NCI-H187 (cell line): Measurements from ENCODE around the gene HMHB1.
"Not testable (repeated sequence)": the region's sequence is repeated elsewhere in the genome, so short reads cannot be mapped to it uniquely, and the experiment has no call there.

ENCODE experiments used
- DNase-seq, 2 experiments: peaks; one replicate each; lab custom pipeline; 2025; lab: John Stamatoyannopoulos, UW

HMHB1 gene

DNA sequence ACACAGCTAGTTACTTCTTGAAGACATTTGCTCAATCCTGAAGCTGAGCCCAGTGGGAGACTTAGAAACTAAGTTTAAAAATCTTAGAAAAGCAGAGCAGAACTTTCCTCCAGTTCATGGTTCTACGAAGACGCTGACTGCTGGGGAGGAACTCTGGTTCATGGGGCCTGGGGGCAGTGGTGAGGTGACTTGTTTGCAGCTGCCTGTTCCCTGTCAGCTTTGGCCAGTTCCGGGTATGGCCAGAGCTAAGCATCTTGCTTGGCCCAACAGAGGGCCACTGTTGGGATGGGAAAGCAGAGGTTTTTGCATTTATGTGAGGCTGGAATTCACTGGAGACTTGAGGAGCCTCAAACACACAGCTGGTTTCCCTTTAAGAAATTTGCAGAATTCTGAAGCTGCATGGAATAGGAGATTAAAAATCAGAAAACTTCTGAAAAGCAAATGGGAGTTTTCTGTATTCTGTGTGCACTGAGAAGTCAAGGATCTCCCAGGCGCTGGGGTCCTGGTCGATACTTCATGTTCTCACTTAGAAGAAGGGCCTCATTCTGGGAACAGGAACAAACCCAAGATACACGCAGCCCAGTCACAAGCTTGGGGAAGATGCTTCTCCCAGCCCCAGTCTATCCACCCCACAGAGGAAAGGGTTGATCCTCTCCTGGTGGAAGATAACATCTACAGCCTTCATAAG is 10.6 kb upstream of the HMHB1 start:
- no peak for DNase-seq

DNA sequence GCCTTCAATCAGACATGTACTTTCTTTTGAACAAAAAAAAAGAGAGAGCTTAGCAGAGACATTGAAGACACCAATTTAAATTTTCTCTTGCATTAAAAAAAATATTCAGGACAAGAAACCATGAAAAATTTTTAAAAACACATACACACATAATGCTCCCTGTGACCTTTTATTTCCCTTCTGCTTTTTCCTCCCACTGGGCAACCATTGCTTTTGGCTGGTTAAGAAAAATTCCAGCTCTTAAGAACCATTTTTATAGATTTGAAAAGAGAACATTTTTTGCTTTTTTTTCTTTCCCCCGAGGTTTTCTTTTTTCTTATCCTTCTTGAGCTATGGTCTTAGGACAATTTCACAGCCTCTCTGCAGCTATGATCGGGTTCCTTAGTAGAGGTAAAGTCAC is 6.1 kb upstream of the HMHB1 start:
- DNase-seq, result no peak

DNA sequence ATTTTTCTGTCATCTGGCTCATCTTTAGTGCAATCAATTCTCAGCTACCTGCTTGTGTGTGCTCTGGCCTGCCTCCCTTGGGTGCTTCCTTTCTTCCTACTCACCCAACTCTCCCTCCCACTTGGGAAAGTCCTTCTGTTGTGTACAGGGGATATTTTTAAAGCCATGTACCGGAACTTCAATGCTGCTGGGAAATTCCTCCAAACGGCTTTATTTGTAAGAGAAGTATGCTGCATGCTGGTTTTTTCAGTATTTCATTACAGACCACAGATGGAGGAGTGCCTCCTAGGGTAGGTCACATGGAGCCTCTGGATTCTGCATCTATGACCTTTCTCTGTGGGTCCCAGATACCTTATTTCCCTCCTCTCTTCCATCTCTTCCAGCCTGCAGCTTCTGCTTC is 5.4 kb upstream of the HMHB1 start:
- no peak for DNase-seq

DNA sequence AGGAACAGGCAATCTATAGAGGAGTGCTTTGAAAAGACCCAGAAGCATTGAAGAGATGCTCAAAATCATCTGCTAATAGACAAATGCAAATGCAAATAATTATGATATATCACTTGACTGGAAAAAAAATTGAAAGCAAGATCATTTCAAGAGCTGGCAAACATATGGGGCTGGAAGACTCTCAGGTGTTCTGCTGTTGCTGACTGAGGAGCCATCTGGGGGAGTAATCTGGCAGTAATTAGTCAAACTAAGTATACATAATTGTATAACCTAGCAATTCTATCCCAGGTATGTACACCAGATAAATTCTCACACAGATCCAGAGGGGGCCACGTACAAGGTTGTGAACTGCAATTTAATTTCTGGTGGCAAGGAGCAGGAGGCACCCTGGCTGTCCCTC is 4.6 kb upstream of the HMHB1 start:
- DNase-seq, result no peak

DNA sequence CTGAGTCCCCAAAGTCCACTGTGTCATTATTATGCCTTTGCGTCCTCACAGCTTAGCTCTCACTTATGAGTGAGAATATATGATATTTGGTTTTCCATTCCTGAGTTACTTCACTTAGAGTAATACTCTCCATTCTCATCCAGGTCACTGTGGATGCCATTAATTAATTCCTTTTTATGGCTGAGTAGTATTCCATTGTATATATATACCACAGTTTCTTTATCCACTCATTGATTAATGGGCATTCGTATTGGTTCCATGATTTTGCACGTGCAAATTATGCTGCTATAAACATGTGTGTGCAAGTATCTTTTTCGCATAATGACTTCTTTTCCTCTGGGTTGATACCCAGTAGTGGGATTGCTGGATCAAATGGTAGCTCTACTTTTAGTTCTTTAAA is 4.4 kb downstream of the HMHB1 start:
- DNase-seq, result not testable (repeated sequence)

DNA sequence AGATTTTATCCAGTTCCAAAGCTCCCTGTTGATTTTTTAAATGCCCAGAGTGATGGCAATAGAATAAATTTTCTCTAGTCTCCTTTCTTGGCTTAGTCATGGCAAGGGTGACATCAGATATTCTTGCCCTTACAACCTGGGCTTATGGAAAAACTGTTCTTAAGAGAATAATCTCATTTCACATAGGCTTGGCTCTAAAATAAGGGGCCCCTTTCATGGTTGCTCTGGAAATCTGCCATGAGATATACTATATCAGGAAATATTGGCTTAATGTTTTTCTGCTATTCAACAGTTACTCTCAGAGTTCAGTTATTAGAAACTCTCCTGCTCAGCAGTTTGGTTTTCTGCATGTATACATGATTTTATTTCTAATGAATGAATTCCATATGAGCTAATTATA is 7.8 kb downstream of the HMHB1 start:
- DNase-seq, result no peak

DNA sequence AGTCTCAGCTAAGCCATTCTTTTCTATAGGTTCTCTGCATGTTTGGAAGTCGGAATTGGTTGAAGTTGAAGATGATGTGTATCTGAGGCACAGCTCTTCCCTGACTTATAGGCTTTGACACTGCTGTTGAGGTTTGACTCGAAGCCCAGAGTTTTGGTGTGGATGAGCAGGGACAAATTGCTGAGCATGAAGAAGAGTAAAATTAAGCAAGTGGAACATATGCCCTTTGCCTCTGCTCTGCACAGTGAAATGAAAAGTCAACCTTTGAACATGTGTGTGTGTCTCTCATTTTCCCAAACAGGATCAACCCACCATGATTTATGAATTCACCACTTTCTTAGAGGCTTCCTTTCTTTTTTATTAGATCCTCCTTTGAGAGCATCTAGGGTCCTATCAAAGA is 8.5 kb downstream of the HMHB1 start:
- DNase-seq, result no peak

DNA sequence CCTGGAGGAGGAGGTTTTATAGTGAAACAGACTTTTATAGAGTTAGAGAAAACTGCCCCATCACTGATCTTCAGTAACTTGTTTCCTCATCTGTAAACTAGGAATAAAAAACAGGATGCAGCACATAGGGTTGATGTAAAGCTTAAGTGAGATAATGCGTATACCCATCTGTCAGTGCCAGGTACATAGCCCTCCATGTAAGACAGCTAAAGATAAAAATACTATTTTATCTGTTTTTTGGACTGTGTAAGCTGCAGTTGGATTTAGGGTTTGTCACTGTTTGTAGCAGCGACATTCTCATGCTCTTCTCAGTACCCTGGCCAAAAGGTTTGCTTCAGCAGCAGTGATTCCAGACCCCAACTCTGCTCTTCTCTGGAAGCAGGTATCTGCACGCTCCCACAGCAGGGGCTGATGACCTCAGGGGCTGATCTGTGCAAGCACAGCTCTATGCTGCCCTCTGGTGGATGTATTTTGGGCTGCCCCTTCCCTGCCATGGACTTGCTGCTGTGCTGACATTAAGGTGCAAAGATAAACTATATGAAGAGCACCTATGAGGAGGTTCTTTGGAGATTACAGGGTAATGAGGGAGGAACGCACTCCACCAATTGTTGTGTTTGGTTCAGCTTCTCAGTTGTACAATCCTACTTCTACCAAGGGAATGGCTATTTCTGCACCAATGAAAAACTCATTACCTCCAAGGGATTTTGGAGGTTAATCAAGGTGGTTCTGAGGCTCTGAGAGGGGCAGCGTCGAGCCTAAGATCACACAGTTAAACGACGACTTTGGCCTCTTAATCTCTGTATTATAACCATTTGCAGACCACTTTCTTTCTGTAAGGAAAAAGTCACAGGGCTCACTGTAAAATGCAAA is 13.1 kb downstream of the HMHB1 start:
- DNase-seq, result peak; percentile 60 to 70

DNA sequence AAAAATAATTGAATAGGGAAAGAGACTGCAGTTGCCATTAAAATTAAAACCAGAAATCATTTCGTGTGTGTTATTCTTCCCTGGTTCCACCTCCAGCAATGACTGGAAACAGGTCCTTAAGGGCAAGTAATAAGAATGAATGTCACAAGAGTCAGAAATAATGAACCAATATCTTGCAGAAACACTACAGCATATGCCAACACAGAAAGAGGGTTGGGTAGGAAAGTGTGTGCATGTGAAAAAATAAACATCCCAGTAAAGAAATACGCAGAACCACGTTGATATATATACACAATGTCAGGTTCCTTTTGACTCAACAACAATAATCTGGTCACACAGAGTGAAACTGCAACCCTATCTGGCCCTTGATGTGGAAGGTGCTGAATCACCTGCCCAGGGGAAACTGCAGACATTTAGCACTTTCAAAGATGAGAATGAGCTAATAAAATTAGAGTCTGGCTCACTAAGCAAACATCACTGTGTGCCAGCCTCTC is 15.0 kb downstream of the HMHB1 start:
- DNase-seq, result no peak

DNA sequence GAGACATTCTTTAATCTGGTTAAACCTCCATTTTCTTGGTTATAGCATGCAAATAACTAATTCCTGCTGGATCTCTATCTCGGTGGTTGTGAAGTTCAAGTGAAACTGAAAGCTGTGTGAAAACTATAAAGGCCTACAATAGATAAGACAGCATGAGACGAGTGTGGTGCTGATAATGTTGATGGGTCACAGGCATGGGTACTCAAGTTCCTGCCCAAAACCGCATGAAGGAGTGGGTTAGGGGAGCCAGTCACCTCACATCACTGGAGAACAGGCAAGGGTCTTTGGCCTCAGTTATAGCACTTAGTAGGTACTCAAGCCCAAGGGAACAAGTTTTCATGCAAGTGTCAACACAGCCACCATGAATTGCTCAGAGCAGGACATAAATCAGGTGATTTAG is 16.7 kb downstream of the HMHB1 start:
- DNase-seq, result no peak

DNA sequence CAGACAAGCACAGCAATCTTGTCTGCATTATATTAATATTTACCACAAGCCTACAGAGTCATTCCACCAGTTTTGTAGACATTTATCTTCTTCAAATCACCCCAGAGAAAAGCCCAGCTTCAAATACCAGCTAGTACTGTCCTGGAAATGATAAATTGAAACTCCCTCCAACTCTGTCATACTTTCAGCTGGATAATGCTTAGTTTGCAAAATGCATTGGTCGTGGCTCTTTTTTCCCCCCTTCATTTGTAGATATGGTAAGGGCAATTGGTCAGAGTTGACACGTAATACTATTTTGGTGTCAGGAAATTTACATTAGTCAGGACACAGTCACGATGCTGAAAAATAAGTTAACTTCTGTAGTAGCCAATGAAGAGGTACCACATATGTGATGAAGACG is 21.2 kb downstream of the HMHB1 start:
- DNase-seq, result no peak

DNA sequence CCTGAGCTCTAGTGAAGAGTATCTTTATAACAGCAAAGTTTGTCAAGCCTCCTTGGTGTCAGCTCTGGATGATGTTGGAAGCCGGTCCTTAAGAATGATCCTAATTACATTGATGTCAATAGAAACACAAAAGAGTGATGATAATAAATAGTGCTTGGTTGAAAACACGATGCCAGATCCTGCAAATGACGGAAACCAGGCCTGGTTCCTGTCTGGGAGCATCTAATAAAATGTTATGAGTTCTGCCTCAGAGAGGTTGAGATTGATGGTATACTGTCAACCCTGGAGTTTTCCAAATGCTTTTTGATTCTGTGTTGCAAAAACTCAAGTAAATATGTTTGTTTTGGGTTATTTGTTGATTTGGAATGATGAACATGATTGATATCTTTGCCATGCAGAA is 23.3 kb downstream of the HMHB1 start:
- no peak for DNase-seq

DNA sequence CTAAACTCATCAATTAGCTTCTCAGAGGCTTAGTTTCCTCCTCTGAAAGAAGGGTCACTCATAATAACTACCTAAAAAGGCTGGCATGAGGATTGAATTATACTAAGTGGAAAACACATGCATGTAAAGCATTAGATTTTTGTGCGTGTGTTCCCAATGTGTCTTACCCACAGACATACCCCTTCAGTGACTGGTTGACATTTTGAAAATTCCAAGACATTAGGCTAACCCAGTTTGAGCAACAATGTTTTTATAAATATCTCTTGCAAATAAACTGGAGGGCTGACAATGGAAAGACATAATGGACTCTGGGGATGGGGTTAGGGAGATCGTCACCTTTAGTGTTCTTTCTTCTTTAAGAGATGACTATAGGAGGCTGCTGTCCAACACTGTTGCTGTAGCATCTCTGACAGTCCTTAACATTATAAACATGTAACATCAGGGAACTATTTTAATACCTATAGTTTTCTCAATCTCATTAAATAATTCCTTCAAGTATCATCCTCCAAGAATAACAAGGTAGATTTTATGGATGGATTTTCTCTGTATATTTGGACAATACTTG is 24.3 kb downstream of the HMHB1 start:
- DNase-seq, result no peak

DNA sequence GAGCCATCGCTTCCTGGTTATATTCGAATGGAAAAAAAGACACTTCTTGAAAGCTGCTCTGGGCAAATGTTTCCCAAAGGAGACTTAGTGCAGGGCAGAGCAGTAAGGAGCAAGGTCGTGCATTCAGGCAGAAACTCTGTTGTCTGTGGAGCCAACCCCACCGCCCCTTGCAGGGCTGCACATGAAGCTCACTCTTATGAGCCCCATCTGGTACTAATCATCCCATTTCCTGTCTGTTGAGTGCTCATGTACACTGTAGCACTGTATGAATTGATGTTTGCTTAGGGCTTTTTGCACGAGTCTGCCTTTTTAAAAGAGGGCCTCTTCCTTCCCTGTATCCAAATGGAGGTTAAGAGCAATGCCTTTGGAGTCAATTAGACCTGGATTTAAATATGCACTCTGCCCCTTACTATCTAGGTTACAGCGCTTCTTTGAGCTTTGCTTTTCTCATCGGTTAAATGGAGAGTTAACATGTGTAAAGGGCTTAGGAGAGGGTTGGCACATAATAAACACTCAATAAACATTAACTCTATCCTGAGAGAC is 25.4 kb downstream of the HMHB1 start:
- no peak for DNase-seq

DNA sequence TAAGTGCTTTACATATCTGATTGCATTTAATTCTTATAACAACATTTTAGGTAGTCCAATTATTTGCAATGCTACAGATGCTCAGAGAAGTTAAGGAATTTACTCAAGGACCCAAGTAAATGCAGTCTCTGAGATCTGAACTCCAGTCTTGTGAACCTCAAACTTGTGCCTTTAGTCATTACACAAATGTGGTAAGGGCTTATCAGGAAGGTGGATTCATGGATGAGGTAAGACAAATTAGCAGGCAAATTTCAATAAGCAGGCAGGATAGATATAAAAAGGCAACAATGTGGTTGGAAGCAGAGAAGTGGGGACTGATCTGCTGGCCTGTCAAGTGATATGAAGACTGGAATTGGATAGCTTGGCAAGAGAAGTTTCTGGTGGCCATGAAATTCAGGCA is 29.5 kb downstream of the HMHB1 start:
- no peak for DNase-seq

DNA sequence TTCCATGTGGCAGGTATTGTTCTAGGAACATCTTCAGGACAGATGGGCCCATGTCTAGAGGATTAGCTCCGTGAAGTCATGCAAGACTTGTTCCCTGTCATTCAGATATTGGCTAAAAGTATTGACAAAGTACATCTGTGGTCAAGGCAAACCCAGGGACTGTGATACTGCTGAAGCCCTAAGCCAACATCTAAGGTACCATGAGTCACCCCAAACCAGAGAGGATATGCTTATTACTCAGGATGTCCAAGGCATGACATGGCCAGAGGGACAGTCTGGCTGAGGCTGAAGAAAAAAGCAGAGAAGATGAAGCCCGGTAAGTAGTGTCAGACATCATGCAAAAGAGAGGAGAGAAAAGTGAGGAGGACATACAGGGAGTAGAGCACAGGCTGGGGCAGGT is 31.0 kb downstream of the HMHB1 start:
- no peak for DNase-seq

DNA sequence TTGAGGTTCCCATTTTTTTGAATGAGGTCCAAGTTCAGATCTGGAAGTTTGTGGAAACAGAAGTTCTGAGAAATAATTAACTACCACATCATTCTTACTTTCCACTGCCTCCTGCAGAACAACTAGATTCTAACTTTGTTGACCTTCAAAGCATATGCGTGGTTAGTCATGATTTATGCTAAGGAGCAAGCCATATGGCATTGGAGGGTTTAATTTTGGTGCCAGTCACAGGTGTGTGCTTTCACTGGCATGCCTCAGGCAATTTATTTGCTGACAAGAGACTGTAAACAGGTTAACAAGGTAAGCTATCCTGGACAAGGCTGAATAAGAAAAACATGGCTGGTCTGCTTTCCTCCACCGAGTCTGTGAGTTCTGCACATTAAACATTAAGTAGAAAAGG is 31.5 kb downstream of the HMHB1 start:
- no peak for DNase-seq

DNA sequence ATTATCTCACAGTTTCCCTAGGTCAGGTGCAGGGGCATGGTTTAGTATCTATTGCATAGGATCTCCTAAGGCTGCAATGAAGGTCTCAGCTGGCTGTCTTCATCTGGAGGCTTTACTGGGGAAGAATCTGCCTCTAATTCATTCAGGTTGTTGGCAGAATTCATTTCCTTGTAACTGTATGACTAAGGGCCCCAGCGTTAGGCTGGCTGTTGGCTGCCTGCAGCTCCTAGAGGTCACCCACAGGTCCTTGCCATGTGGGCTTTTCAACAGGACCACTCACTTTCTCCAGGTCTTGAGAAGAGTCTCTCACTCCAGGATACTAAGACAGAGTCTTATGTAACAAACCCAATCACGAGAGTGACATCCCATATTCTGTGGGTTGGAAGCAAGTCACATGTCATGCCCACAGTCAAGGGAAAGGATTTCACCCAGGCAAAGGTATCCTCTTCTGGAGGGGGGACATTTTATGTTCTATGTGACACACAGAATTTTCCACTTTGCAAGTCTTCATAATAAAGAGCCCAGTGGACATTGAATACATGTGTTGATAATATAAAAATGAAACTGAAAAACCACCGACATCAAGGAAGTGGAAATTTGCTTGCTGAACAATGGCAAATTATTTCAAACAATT is 38.2 kb downstream of the HMHB1 start:
- DNase-seq, result no peak

DNA sequence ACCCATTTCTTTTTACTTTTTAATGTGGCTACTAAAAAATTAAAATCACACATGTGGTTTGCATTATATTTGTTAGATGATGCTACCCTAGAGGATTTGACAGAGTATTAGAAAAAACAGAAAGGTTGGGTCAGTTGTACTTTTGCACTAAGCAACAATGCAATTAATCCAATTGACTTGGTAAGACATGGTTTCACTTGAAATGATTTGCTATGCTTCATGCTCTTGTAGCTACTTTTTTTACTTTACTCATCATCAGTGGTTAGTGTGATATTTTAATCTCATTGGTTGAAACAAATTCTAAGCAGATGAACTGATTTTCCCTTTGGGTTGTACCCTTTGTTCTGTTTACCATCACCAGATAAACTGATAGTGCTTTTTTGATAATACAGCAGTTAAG is 39.4 kb downstream of the HMHB1 start:
- DNase-seq, result no peak

DNA sequence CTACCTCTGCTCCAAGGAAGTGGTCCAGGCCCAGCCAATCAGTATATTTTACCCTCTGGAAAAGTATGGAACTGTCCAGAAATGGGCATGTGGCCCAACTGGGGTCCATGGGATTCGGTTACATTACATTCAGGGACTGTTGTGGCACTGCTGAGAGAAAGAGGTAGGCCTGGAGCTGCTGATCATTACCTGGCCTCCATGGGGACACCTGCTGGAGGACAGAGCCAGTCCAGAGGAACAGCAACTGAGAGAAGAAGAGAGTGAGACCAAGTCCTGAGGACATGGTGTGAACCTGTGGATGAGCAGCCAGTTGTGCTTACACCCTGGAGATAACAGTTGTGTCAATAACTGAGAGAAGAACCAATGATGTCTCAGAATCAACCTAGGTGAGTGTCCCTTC is 48.2 kb downstream of the HMHB1 start:
- DNase-seq, result no peak

DNA sequence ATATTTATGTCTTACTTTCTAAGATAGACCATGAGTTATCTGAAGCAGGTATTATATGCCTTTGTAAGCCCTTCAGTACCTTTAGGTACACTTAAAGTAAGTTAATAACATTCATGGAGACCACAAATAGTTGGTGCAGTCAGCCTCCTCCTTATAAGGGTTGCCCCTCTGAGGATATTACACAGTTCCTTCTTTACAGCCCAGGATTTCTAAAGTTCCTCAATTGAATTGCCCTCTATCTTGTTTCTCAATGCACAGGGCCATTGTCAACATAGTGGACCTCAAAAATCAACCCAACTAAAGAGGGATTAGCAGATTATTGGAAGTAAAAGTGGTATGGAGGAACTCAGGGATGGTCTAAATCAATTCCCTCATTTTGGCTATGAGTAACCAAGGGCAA is 50.3 kb downstream of the HMHB1 start:
- no peak for DNase-seq

DNA sequence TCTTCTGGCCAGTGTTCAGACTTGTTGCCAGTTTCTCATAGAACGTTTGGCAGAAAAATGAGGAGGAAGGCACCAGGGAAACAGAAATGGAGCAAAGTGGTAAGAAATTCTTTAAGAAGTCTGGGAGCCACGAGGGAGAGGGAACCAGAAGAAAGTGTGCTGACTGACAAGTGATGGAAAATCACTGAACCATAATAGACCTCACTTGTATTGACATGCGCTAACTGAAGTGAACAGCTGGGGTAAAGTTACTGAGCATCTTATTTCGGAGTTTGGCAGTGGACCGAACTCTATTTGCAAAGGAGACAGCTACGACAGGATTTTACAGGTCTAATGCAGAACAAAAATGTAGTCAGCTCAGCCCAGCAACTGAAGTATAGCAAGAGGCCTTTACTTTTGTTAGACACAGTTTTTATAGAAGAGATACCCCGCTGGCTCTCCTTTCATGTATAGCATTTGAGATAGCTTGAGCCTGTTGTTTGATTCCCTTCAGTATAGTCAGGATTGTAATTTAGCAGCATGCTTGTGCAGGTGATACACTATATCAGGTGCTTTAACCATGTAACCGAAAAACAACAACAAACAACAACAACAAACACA is 53.6 kb downstream of the HMHB1 start:
- no peak for DNase-seq
